Erythroblast (primary cell): ENCODE results near the gene CACTIN.
"Not testable (repeated sequence)": the region's sequence is repeated elsewhere in the genome, so short reads cannot be mapped to it uniquely, and the experiment has no call there.

Experiments used
- DNase-seq, 2 experiments: peaks; one replicate each; lab custom pipeline; 2025; lab: John Stamatoyannopoulos, UW
- GATA1 ChIP-seq: IDR thresholded peaks from 2 replicates; pipeline ENCODE4 v1.6.1; 2011; ENCODE audit warnings: low read depth, mild to moderate bottlenecking, control low read depth, low read length, moderate library complexity
- POLR2A ChIP-seq: IDR thresholded peaks from 2 replicates; pipeline ENCODE4 v1.6.1; 2011; ENCODE audit warnings: mild to moderate bottlenecking, low read length

Gene CACTIN

DNA sequence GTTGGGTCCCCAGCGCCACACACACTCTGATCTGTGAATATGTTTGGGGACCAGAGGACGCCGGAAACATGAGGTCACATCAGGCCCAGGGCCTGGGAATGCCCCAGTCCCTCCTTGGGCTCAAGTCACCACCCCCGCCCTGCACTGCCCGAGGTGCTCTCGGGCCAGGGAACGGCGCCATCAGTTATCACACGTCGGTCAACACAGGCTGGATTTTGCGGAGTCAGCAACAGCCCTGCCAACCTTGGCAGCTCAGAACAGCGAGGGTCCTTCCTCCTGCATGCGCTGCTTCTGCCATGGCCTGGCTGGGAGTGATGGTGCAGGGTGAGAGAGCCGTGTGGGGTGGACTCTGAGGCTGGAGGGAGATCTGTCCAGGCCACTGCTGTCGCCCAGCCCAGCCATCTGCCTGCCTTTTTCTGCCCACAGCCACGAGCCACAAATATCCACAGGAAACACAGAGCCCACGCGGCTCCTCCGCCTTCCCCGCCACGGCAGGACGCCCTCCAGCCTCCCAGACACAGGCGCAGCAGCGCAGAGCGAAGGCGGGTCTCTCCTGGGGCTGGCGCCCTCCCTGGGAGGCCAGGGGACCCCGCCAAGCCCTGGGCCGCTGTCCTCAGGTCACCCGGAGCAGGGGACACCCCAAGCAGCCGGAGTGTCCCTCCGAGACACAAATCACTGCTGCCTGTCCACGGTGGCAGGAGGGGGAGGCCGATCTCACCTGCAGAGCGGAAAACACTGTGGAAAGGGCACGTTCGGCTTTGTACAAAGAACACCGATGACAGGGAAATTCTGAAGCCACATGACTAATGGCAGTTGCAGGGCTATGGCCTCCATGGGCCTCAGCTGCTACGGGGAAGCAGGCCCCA, 31.6 kb upstream of the CACTIN start:
- no peak for DNase-seq
- TF ChIP-seq POLR2A (no peak), GATA1 (no peak)

DNA sequence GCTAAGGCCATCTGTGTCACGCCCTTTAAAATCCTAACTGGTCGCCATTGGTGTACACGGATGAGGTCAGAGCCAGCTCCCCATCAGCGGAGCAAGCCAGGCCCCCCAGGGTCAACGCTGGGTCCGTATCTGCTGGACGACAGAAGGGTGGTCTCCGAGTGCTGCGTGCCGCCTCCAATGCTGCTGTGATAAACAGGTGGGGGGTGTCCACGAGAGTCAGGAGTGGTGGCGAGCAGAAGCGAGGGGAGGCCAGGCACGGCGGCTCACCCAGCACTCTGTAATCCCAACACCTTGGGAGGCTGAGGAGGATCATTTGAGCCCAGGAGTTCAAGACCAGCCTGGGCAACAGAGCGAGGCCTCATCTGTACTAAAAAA, 30.8 kb upstream of the CACTIN start:
- no peak for TF ChIP-seq GATA1
- no peak for TF ChIP-seq POLR2A
- DNase-seq, result no peak

DNA sequence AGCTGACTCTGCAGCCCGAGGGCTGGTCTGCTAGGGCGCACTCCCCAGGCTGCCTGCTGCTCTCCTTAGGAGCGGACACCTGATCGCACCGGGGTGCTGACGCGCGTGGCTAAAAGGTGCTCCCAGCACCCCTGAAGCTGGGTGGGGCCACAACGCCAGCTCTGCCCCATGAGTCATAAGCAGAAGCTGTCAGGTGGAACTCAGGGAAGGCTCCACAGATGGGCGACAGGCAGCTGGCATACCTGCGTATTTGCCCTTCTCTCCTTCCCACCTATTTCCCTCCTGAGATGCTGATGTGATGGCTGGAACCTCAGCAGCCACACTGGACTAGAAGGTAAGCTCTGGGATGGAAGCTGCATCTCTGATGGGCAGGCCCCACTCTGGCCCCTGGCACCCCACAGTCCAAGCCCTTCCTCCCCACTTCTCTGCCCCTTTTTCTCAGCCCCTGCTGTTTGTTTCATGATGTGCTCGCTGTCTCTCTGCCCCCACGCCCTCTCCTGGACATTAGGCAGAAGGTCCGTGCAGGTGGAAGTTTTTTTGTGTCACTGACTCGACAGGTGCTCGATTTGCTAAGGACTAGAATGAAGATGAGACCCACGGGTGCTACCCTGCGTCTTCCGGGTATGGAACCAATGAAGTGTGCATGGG, 30.3 kb upstream of the CACTIN start:
- DNase-seq, result no peak
- TF ChIP-seq GATA1 (no peak), POLR2A (no peak)

DNA sequence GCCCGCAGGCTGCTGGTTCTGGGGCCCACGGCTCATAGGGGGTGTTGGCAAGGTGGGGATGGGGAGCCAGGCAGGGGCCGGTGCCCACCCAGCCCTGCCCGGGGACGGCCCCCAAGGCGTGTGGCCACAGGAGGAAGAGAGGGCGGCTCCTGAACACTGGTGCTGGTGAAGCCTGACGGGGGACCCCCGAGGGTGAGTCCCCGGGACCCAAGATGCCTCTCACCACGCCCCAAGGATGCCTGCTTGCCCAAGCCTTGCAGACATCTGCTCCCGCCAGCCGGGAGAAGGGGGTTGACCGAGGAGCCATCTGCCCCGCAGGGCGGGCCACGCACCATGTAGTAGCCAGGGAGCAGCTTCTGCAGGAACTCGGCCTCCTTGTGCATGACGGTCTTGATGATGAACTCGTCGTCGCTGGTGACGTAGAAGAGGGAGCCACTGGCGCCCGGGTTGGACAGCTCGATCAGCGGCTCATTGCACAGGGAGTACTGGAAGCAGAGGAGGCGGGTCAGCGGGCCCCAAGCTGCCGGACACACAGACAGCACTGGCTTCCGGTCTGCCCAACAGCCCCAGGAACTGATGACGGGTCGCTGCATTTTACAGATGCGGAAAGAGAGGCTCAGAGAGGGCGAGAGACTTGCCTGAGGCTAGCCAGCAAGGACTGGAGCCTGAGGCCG, 29.6 kb upstream of the CACTIN start:
- DNase-seq, result no peak
- TF ChIP-seq GATA1, result no peak
- TF ChIP-seq POLR2A, result no peak

DNA sequence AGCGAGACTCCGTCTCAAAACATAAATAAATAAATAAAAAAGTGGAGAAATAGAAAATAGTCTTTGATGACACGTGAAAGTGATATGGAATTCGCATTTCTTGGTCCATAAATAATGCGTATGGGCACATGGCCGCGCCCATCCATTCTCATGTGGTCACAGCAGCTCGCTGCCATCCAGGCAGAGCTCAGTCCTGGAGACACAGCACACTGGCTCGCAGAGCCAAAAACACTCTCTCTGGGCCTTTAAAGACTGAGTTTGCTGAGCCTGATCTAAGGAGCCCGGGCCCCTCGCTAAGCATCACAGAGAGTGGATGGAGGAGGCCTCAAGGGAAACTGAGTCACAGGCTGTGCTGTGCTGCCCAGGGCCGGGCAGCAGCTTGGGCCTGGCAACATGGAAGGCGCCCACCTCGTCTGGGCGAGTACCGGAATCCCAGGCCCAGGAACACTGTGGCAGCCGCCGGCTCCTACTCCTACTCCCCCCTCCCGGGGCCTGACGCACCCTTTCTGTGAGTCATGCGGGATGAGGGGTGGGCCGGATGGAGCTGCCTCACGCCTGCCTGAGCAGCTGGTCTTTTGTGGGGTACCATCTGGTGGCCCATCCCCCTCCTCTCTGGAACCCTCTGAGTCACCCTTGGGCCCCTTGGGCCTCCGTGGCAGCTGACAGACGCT, 28.9 kb upstream of the CACTIN start:
- no peak for DNase-seq
- TF ChIP-seq POLR2A (no peak), GATA1 (no peak)

DNA sequence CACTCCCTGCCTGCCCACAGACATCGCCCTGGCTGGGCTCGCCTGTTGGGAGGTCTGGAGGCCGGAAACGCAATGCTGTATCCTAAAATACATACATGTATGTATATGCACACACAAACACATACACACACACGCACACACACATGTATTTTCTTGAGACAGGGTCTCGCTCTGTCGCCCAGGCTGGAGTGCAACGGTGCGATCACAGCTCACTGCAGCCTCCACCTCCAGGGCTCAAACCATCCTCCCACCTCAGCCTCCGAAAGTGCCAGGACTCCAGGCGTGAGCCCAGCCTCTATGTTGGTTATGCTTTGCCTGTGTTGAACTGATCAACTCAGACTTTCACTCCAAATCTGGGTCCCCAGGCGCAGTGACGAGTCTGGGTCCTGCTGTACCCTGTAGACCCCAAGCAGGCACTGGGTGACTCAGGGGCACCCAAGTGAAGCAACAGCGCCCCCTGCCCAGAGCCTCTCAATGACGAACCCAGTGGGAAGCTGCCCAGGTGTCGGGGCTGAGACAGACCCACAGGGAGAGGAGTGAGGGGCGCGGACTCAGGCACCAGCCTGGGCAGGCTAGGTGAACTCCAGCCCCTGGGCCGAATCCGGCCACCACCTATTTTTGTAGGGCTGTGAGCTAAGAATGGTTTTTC, 27.4 kb upstream of the CACTIN start:
- TF ChIP-seq GATA1 (no peak), POLR2A (no peak)
- DNase-seq, result peak in 1 of 2 experiments; percentile 30

DNA sequence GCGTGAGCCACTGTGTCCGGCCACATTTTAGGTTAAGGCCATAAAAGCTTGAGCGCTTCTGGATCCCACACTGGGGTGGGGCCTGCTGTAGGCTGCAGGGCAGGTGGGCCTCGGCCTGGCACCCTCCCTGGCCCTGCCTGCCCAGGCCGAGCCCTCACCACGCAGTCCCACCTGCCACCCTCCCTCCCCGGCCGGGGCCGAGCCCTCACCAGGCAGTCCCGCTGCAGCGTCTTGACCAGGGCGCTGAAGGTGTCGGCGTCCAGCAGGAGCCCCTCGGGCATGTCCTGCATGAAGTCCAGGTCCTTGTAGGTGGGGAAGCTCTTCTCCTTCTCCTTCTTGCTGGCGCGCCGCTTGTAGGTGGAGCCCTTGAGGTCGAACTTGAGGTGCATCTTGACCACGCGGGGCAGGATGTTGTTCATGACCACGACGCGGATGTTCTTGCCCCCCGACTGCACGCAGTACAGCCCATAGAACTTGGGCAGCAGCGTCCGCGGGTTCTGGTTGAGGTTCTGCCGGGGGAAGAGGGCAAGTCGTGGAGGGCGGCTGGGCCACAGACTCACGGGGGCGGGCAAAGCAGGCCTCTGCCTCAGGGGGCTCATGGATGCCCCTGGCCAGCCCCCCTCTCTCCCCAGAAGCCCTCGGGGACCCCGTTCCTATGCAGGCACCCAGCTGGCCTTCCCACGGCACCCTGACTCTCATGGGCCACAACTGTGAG, 26.6 kb upstream of the CACTIN start:
- DNase-seq, result no peak
- TF ChIP-seq POLR2A (no peak), GATA1 (no peak)

DNA sequence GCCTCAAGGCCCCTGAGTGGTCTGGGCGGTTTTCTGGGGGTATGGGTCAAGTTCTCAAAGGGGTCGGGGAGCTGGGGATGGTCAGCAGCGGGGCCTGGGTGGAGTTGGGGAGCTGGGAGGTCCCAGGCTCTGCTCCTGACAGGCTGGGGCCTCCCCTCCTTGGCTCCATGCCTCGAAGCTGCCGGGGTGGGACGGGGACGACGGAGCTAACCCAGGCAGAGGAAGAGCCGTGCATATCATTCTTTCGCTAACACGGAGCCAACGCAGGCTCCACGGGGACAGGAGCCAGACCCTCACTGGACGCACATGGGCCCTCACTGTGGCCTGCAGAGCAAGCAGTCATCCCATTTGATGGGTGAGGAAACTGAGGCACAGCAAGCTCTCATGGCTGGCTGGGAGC, 25.8 kb upstream of the CACTIN start:
- DNase-seq, result no peak
- TF ChIP-seq GATA1 (no peak), POLR2A (no peak)

DNA sequence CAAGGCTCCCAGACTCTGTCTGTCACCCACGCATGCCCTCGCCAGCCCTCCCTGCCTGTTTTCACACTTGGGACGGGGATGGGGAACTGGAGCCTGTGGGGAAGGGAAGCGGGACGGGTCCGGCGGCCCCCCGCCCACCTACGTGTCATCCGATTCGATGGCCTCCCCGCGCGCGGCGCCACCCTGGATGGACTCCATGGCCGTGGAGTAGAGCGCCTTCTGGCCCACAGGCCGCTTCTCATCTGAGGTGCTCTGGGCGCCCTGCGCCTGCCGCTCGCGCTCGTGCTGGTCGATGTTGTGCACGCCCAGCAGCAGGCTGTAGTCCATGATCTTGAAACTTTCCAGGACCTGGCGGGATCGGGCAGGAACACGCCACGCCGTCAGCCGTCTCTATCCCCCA, 25.1 kb upstream of the CACTIN start:
- TF ChIP-seq GATA1, result no peak
- TF ChIP-seq POLR2A, result no peak
- DNase-seq, result no peak

DNA sequence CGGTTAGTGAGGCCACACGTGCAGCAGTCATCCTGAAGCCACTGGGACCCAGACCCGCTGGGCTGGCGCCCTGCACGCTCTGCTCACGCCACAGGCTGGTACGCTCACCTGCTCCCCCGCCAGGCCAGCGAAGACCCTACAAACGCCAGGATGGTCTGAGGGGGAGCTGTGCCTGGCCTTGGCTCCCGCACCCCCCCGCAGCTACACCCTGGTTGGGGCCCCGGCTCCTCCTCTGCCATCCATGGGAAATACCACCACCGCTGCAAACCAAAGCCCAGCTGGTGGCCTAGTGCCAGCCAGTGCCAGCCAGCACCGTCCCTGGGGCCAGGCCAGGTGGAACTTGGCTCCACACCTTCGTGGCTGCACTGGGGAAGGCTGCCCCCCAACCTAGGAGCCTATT, 23.3 kb upstream of the CACTIN start:
- no peak for DNase-seq
- TF ChIP-seq GATA1, result no peak
- no peak for TF ChIP-seq POLR2A

DNA sequence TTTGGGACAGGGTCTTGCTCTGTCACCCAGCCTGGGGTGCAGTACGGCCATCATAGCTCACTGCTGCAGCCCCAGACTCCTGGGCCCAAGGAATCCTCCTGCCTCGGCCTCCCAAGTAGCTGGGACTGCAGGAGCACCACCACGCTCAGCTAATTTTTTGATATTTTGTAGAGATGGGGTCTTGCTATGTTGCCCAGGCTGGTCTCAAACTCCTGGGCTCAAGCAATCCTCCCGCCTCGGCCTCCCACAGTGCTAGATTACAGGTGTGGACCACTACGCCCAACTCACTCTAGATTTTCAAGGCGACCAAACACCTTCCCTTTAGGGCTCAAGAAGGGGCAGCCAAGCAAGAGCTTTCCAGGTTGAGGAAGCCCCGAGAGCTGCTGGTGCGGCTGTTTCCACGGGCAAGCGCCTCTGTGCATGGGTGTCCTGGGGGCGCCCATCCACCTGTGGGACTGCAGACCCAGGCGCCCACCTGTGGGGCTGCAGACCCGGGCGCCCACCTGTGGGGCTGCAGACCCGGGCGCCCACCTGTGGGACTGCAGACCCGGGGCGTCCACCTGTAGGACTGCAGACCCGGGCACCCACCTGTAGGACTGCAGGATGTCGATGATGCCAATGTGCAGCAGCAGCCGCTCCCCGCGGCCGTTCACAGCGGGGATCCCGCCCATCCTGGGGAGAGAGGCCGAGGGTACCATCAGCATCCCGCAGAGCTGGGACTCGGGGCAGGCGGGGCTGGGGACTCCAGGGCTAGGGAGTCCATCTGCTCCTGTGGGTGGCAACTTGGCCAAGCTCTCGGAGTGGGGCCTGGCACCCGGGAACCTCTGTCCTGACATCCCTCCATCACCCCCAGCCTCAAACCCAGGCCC, 21.7 kb upstream of the CACTIN start:
- no peak for DNase-seq

DNA sequence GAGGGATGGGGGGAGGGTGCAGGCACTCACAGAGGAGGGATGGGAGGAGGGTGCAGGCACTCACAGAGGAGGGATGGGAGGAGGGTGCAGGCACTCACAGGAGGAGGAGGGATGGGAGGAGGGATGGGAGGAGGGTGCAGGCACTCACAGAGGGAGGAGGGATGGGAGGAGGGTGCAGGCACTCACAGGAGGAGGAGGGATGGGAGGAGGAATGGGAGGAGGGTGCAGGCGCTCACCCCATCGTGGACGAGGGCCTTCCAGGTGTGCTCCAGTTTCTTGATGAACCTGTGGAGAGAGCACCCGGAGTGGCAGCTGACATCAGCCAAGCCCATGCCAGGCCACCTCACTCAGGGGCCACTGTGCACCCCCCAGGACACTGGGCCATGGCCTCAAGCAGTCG, 20.5 kb upstream of the CACTIN start:
- DNase-seq, result not testable (repeated sequence)

More for the DNA sequence above, 21.7 kb upstream of the CACTIN start:
- TF ChIP-seq GATA1, result no peak
- no peak for TF ChIP-seq POLR2A
